Epidermal melanocyte (primary cell): Measurements from ENCODE around the gene TMEM151A.

Experiments used
- DNase-seq: peaks from one replicate; pipeline ENCODE4 v3.0.0; 2011; ENCODE audit warnings: low spot score; ENCODE audit not compliant: insufficient read length

TMEM151A gene

DNA sequence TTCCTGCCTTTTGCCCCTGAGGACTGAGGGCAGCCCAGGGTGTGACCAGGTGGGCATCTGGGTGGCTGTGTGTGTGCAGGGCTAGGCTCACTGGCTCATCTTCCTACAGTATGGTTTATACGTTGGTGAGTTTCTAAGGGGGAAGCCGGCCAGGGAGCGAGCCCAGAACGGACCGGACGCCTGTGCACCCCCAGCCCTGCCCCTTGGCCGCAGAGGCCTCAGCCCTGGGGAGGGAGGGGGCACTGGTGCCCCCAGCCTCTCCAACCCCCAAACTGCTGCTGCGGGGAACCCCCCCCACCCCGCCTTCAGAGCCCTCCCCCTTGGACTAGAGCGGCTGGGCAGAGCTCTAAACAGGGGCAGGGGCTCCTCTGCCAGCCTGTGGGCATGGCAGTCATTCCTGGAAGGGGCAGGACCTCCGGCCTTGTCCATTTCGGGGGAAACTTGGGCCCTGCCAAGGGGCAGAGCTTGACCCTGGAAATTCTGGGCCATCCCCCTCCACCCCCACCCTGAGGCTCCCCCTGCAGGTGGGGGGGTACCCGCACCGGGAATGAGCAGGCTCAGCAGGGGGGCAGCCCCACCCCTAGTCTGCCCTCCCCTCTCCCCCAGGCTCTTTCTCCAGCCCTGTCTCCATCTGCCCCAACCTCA, 8.1 kb upstream of the TMEM151A start:
- no peak for DNase-seq

DNA sequence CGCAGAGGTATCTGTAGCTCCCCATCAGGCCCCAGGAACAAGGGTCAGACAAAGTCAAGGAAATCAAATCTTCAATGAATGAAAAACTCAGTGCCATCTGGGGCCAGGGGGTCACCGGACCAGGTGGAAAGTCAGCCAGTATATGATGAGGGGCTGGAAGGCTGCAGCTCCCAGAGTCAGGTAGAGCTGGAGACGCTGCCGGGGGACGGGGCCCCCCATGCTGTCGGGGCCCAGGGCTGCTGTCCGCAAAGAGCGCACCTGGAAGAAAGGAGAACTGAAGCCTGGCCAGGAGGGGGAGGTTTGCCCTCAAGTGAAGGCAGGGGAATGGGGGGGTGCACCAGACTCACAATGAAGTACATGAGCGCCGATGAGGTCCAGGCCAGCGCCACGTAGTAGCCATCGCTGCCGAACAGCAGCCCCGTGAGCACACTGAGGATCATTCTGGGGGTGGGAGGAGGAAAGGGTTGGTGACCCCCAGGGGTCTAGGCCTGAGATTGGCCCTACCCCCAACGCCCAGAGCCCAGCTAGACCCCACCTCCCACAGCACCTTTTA, 7.1 kb upstream of the TMEM151A start:
- DNase-seq: no peak

DNA sequence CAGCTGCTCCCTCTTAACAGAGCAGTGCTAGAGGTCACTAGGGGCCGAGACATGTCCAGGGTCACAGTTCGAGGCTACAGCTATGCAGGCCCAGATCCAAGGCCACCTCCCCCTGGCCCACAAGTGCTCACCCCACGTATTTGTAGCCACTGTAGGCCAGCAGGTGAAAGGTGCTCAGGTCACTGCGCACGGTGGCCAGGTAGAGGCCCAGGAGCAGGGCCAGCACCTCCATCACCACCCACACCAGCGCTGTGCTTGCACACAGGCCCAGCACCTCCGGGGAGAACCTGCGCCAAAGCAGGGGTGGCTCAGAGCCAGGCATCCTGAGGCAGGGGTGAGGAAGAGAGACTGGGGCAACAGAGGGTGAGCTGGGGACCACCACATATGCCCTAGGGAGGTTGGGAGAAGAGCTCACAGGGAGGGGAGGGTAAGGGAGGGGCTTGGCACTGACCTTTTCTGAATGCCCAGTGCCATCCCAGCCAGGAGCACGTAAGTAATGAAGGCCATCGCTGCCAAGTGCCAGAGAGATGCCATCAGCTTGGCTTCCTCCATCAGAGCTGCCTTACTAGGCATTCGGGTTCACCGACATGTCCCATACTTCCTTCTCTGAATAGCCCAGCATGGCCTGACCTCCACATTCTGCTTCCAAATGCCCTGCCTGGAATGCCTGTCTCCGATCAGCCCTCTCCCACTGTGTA, 6.3 kb upstream of the TMEM151A start:
- peak; percentile 4 for DNase-seq

DNA sequence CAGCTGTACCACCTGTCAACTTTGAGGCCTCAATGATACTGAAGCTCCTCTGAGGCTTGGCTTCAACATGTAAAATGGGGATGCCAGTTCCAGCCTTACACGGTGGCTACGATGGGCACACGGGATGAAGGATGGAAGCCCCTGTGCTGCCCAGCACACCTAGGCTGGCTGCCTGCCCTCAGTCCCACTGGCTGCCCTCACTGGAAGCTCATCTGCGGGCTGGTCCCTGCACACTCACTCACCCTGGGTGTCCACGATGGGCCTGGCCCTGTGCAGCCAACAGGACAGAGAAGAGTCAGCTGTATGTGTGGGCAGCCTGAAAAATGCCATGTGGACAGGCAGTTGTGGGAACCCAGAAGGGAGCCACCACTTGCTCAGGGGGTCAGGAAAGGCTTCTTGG, 5.0 kb upstream of the TMEM151A start:
- peak; percentile 13 for DNase-seq

DNA sequence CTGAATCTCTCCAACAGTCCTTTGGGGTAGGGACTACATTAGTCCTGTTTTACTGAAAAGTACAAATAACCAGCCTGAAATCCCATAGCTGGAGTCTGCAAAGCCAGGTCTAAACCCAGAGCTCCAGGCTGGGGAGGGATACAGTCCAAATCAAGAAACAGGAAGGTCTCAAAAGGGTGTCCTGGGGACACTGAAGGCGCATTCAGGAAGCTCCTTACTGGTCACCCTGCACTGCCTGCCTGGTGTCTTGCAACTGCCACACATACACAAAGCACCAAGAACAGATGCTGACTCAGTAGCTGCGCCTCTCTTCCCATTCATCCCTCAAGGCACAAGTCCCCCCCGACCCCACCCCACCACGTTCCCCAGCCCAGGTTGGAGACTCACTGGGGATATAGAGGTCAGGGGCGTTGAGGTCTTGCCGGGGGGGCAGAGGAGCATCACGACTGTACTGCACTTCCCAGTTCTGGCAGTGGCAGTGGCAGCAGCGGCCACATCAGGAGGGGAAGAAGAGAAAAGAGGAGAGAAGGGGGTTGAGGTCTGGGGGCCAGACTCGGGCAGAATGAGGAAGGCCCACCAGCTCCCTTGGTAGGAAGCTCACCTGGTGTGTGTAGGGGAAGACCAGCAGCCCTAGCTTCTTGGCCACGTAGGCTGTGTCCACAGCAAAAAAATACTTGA, 4.3 kb upstream of the TMEM151A start:
- no peak for DNase-seq

GRCh38 chr11:66287889-66288670, 3.6 kb upstream of the TMEM151A start:
- DNase-seq: peak; percentile 18

DNA sequence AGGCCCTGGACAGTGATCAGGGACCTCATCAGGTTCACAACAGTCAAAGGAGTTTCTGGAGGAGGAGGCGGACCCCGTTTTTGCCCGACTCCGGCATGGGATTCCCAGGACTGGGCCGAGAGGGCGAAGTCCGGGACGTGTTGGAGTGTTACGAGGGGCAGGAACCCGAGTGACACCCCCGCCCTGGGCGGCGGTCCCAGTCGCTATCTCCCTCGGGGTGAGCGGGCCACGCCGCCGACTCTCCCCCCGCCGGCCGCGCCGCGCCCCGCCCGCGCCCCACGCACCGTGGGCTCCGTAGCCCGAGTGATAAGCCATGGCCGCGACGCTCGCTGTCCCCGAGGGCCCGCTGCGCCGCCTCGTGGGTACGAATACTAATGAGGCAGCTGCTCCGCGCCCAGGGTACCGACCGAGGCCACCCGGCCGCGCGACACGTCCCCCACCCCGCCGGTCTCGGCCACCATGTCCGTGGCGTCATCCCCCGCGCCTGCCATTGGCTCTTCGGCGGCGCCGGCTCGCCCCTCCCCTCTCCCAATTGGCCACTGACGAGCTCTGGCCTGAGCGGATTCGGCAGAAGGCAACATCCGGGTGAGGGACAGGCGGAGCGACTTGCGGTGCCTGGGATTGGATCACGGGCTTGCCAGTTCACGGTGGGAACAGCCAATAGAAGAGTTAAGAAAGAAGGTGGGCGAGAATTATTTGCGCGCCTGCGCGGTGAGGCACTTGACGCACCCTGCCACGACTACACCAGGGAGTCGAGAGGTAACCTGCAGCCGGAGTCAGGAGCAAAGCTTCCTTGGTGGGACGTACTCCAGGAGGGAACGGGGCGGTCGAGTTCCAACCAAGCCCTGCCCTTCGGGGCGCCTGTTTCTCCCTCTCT, 2.8 kb upstream of the TMEM151A start, which contains the start of gene YIF1A:
Gene YIF1A (minus strand): TSS at position 473 of the 877 bp plus-strand sequence. CDS start 158 bp downstream, at position 315.
- DNase-seq: peak; percentile 100

- DNase-seq: peak; percentile 86
Observed at GRCh38 chr11:66289548-66290329, 2.0 kb upstream of the TMEM151A start.

DNA sequence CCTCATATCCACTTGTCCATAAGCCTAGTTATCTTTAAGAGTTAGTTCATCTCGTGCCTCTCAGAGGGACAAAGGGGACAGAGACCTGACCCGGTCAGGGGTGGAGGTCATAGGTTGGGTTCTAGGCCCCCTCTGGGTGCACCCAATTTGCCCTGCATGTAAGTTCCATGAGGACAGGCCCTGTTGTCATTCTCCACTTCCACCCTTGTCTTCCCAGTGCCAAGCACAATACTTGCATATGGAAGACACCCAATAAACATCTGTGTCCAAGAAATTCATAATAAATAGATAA, 1.4 kb upstream of the TMEM151A start:
- DNase-seq: no peak

DNA sequence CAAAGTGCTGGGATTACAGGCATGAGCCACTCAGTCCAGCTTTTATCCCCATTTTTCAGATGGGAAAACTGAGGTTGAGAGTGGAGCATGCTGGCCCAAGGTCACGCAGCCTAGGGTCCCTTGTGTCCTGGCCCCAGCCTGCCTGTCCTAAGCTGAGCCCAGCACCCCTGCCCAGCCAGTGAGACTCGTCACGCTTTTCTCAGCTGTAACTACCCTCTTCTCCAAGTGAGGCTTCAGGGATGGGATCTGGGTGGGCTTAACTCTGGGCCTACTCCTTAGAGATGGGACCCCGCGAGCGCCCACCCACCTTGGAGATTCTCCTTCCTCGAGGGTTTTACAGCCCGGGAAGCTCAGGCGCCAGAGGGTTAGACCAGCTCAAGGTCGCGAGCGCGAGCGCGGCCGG, 390 bp upstream of the TMEM151A start:
- DNase-seq: peak; percentile 12

DNA sequence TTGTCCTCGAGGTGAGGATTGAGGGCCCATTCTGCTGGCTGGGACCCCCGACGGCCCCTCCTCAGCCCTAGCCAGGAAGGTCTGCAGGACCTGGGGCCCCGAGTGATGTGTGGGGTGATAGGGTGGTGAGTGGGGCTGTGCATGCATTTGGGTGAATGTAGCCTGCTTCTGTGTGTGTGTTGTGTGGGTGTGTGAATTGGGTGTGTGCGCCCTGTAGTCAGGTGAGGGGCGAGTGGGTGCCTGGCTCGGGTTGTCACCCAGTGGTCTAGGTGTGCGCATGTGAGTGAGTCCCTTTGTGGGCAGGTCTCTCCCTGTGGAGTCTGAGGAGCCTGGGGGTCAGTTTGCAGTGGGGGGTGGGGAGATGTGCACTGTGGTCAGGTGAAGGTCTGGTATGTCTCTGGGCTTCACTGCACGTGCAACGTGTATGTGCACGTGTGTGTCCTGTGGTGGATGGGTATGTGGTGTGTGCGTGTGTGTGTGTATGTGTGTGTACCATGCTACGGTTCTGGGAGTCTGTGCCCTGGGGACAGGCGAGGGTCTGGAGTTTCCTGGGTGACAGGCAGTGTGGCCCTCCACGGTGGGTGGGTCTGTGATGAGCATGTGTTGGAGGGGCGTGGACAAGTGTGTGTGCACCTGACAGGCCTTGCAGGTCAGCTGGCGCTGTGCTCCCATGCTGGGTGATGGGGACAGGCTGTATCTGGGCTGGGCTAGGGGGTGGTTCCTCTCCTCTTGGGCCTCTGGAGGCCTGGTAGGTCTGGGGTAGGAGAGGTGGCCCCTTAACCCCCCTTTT, 1.0 kb downstream of the TMEM151A start:
- no peak for DNase-seq

GRCh38 chr11:66293352-66293751, 1.7 kb downstream of the TMEM151A start:
- DNase-seq: no peak

- no peak for DNase-seq
Observed at GRCh38 chr11:66293777-66294625, 2.3 kb downstream of the TMEM151A start.

- DNase-seq: no peak
Observed at GRCh38 chr11:66294626-66295620, 3.2 kb downstream of the TMEM151A start.

DNA sequence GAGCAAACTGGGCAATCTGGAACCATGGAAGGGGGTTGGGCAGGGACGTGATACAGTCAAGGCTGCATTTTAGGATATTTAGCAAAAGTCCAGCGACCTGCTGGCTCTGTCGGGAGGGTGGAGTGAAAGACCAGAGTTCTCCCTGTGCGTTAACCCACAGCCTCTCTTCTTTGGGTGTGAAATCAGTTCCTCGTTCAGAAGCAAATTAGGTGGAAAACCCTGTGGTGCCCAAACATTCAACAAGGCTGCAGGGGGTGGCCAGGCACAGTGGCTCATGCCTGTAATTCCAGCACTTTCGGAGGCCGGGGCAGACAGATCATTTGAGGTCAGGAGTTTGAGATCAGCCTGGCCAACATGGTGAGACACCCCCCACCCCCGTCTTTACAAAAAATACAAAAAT, 5.9 kb downstream of the TMEM151A start:
- DNase-seq: no peak

GRCh38 chr11:66299186-66299585, 7.5 kb downstream of the TMEM151A start:
- no peak for DNase-seq

DNA sequence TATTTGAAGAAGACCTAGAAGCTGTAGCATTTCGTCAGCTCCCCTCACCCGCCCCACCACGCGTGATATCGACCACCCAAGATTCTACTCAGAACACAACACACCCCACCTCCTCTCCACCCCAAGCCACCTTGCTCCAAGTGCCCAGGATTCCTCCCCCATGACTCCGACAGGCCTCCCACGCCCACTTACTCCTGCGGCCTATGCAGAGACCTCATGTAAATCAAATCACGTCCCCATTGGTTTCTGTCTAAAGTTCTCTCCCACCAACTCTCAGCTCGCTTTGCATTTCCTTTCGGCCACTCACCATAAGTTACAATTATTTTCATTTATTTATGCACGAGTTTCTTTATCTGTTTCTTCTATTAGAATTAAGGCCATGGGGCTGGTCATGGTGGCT, 11.0 kb downstream of the TMEM151A start:
- no peak for DNase-seq
